Measurements from ENCODE around the gene TNFRSF9.
"Not testable (repeated sequence)": the region's sequence is repeated elsewhere in the genome, so short reads cannot be mapped to it uniquely, and the experiment has no call there.

The TNFRSF9 gene

DNA sequence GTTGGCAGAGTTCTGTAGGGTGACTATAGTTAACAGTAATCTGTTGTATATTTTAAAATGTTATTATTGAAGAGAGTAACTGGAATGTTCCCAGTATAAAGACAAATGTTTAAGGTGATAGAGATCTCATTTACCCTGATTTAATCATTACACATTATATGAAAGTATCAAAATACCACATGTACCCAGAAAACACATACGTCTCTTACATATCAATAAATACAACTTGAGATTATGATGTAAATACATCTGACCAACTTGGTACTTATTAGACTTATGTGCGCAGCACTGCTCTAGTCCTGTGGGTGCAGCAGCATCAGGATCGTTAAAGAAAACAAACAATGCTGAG lies 20.2 kb upstream of the TNFRSF9 start:
- DNase-seq, result no peak

- no peak for DNase-seq
Observed at GRCh38 chr1:7960165-7960564, 19.5 kb upstream of the TNFRSF9 start.

- no peak for DNase-seq
Observed at GRCh38 chr1:7956218-7957032, 15.8 kb upstream of the TNFRSF9 start.

- DNase-seq, result no peak
Observed at GRCh38 chr1:7954683-7955082, 14.0 kb upstream of the TNFRSF9 start.

DNA sequence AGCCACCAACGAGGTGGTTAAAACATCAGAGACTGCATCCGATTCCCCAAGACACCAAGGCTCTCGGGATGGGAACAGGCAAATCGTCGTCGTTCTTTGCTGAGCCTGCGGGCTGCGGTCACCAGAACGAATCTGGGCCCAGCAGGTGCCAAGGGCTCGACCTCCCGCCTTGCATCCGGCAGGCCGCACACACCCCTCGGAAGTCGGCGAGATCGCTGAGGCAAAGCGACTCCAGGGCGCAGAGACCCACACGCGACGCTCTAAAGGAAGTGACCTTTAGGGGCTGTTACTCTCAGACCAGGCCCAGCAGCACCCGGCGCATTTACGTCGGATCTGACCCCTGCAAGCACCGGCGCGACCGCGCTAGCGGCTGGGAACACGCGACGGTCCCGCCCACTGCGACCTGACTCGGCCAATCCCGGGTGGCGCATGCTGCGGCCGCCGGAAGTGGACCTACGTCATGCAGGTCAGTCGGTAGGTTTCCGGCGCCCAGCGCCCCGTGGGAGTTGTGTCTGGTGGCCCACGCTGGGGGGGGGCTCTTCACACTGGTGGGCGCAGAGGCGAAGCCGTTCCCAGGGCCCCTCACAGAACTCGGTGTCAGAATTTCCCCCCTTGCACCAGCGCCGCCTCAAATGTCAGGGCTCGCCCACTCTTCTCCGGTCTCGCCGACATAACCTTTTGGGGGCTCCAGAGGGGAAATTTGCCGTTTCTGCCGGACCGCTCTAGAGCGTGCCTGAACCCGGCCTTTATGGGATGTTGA lies 13.4 kb upstream of the TNFRSF9 start:
- peak; percentile 78 to 85 for DNase-seq

GRCh38 chr1:7952791-7953190 lies 12.2 kb upstream of the TNFRSF9 start:
- not testable (repeated sequence) for DNase-seq

GRCh38 chr1:7948960-7949359 lies 8.3 kb upstream of the TNFRSF9 start:
- DNase-seq, result no peak

- DNase-seq, result no peak
Observed at GRCh38 chr1:7943251-7943650, 2.6 kb upstream of the TNFRSF9 start.

- peak; percentile 29 to 36 for DNase-seq
Observed at GRCh38 chr1:7942214-7942921, 1.7 kb upstream of the TNFRSF9 start.

- DNase-seq, result no peak
Observed at GRCh38 chr1:7941437-7941793, 776 bp upstream of the TNFRSF9 start.

DNA sequence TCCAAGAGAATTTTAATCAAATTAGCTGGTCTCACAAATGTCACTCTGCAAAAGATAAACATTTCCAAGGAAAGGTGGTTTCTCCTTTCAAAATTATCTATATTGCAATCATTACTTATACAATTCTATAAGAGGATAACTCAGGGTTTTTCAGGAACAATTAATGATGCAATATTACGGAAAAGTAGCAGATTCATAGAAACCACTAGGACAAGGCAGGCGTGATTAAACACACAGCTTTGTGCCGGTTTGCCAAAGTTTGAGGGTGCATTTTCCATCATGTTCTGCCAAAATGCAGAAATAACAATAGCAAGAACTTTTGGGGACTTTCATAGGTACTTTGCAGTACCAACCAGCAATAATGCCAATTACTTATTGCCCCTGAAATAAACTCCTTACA lies 605 bp downstream of the TNFRSF9 start:
- DNase-seq, result no peak

GRCh38 chr1:7938070-7938469 lies 2.6 kb downstream of the TNFRSF9 start:
- DNase-seq, result no peak

DNA sequence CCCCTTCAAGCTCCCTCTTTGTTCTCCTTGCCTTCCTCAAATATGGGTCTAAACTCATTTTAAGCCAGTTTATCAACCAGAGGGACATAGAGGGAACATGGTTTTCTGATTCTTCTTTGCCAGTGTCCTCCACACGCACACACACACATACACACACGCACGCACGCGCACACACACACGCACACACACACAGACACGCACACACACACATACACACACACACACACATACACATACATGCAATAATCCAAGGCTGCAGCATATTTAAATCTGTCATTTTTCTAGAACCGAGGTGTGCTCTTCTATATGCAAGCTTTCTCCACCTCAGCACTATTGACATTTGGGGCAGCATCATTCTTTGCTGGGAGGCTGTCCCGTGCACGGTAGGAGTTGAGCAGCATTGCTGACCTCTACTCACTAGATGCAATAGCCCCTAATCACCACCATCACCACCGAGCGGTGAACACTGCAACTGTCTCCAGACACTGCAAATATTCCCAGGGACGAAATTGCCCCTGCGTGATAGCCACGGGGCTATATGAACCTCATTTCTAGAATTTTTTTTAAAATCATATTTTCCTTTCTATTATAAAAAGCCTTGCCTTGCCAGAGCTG lies 8.0 kb downstream of the TNFRSF9 start:
- DNase-seq, result no peak

GRCh38 chr1:7931446-7931812 lies 9.2 kb downstream of the TNFRSF9 start:
- no peak for DNase-seq

GRCh38 chr1:7930645-7931445 lies 9.8 kb downstream of the TNFRSF9 start:
- DNase-seq, result no peak

DNA sequence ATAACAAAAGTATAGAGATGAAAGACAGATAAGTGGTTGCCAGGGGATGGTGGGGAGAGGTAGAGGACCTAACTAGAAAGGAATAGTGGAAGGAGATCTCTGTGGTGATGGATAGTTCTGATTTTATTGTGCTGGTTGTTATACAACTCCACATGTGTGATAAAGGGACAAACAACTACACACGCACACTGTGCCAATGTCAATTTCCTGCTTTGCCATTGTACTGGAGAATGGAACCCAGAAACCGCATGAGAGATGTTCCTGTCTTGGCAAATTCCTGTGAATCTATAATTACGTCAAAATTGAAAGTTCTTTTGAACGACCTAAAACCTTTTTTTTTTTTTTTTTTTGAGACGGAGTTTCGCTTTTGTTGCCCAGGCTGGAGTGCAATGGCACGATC lies 11.0 kb downstream of the TNFRSF9 start:
- DNase-seq, result no peak

GRCh38 chr1:7928247-7928646 lies 12.4 kb downstream of the TNFRSF9 start:
- DNase-seq, result no peak

GRCh38 chr1:7927061-7927460 lies 13.6 kb downstream of the TNFRSF9 start:
- DNase-seq, result not testable (repeated sequence)

- no peak for DNase-seq
Observed at GRCh38 chr1:7922301-7922700, 18.3 kb downstream of the TNFRSF9 start.

GRCh38 chr1:7921796-7922195 lies 18.8 kb downstream of the TNFRSF9 start:
- no peak for DNase-seq

DNA sequence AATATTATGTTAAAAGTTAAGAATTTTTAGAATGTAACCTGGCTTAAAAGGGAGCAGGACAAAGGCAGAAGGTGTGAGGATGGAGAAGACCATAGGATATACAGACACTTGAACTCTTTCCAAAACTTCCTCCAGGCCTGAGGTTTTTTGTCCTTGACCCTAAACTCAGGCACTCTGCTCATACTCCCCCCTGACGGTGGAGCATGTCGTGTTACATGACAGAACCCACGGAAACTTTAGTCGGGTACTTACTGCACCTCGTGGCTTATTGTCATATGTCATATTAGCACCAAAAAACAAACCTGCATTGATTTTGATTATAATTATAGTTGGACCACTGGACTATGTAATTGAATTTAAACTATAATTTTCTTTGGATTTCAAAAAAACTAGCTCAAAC lies 20.8 kb downstream of the TNFRSF9 start:
- DNase-seq, result no peak

DNA sequence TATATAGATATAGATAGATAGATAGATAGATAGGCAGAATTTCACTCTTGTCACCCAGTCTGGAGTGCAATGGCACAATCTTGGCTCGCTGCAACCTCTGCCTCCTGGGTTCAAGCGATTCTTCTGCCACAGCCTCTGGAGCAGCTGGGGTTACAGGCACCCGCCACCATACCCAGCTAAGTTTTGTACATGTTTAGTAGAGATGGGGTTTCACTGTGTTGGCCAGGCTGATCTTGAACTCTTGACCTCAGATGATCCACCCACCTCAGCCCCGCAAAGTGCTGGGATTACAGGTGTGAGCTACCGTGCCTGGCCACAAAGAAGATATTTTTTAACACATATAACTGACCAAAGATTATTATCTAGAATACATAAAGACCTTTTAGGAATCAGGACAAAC lies 22.7 kb downstream of the TNFRSF9 start:
- not testable (repeated sequence) for DNase-seq

DNA sequence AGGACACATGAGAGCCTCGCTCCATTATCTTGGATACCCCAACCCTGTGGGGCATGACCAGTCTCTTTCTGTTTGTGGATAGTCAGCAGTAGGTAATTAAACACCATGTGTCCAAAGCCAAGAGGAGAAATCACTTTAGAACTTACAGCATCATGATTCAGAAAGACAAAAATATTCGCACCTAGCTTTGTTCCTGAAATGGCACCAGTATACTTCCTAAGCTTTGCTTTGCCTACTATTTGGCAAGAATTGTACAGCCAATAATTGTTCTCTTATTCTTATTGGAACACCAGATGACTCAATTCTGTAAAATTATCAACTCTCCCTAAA lies 24.2 kb downstream of the TNFRSF9 start:
- no peak for DNase-seq

Data from activated CD4-positive, alpha-beta T cell treated with anti-CD3 and anti-CD28 coated beads, Interleukin-2, amount 50 U/mL, for 4 hours (primary cell).